Left ventricle myocardium inferior (tissue), 1 donor: ENCODE data around the gene RIOK1. TPM values are rescaled to one million over a fixed set of nuclear protein-coding genes. Genes with fewer than 3 reads are reported as not detected.

Experiments
- DNase-seq: peaks from one replicate; pipeline ENCODE4 v3.0.0-alpha.2; 2020
- H3K27ac ChIP-seq: fragments of 200-600 bp; replicated peaks from 2 replicates; pipeline ENCODE4 v1.8.0; 2021
- H3K27me3 ChIP-seq: fragments of 200-600 bp; 2 replicates; pipeline ENCODE4 v1.8.0; 2021; ENCODE audit warnings: low read depth
- H3K36me3 ChIP-seq: fragments of 200-600 bp; 2 replicates; pipeline ENCODE4 v1.8.0; 2021
- H3K4me1 ChIP-seq: fragments of 200-600 bp; 2 replicates; pipeline ENCODE4 v1.8.0; 2021
- H3K4me3 ChIP-seq: fragments of 200-600 bp; 2 replicates; pipeline ENCODE4 v1.8.0; 2021; ENCODE audit warnings: mild to moderate bottlenecking, moderate library complexity
- H3K9me3 ChIP-seq: fragments of 200-600 bp; replicated peaks from 2 replicates; pipeline ENCODE4 v1.8.0; 2021
- CTCF ChIP-seq: fragments of 200-600 bp; IDR thresholded peaks from 2 replicates; pipeline ENCODE4 v1.8.0; 2021; ENCODE audit warnings: antibody characterized with exemption, mild to moderate bottlenecking, borderline replicate concordance
- intact Hi-C: fragments of 100-400 bp; cut with micrococcal nuclease; formaldehyde crosslinking; loops from one replicate; pipeline ENCODE4 v1.11.0; 2022
- total RNA-seq: library from RNA; stranded (reverse); fragmentation: NEBNext Ultra II Directional; extraction: Animal tissue kit (Norgen Biotek cat#: 25700); gene quantifications from one replicate; pipeline ENCODE4 v1.2.1, GENCODE V29; 2021
- donor health status: DM: no; HTN: yes; CAD: no; lungs with severe emphysema.

RIOK1 gene
- total RNA-seq, 1 donor from 2014 or later = 11.5 TPM

- Histone ChIP-seq H3K27ac (no peak overlapping the region), H3K4me3 (no peak overlapping the region), H3K4me1 (no peaks in the 10 kb centered on the region), H3K9me3 (no peaks in the 10 kb centered on the region), H3K36me3 (peaks cover 30% of the 10 kb centered on the region), H3K27me3 (no peaks in the 10 kb centered on the region)
- DNase-seq = no peak
- TF ChIP-seq CTCF = no peak
- intact Hi-C loops = no loop called here
Measured at GRCh38 chr6:7421066-7421465, 31.5 kb downstream of the RIOK1 start.

GRCh38 chr6:7424058-7424457, 34.5 kb downstream of the RIOK1 start:
- Histone ChIP-seq H3K27me3 (no peaks in the 10 kb centered on the region), H3K4me1 (no peaks in the 10 kb centered on the region), H3K4me3 (no peak overlapping the region), H3K36me3 (peaks cover 4% of the 10 kb centered on the region), H3K9me3 (no peaks in the 10 kb centered on the region), H3K27ac (no peak overlapping the region)
- DNase-seq = no peak
- intact Hi-C loops = no loop called here
- no peak for TF ChIP-seq CTCF

GRCh38 chr6:7424967-7425807, 35.6 kb downstream of the RIOK1 start:
- H3K9me3 ChIP-seq = no peaks in the 10 kb centered on the region

GRCh38 chr6:7425808-7426190, 36.2 kb downstream of the RIOK1 start:
- intact Hi-C loops = no loop called here
- no peak for DNase-seq
- H3K4me3 ChIP-seq = no peak overlapping the region
- no peak for TF ChIP-seq CTCF
- H3K27ac ChIP-seq = peak overlapping the region; percentile 72
- no peaks in the 10 kb centered on the region for H3K36me3 ChIP-seq
- H3K27me3 ChIP-seq = no peaks in the 10 kb centered on the region
- no peaks in the 10 kb centered on the region for H3K4me1 ChIP-seq
- no peaks in the 10 kb centered on the region for H3K9me3 ChIP-seq

More at GRCh38 chr6:7424967-7425807, 35.6 kb downstream of the RIOK1 start:
- intact Hi-C loops = no loop called here
- H3K4me3 ChIP-seq = no peak overlapping the region
- H3K36me3 ChIP-seq = peaks cover 4% of the 10 kb centered on the region
- peak; percentile 62 for TF ChIP-seq CTCF
- peak overlapping the region; percentile 72 for H3K27ac ChIP-seq
- H3K27me3 ChIP-seq = no peaks in the 10 kb centered on the region
- no peaks in the 10 kb centered on the region for H3K4me1 ChIP-seq
- DNase-seq = peak; percentile 38

GRCh38 chr6:7426447-7427169, 37.0 kb downstream of the RIOK1 start:
- Histone ChIP-seq H3K4me3 (no peak overlapping the region), H3K27ac (no peak overlapping the region), H3K9me3 (no peaks in the 10 kb centered on the region), H3K36me3 (no peaks in the 10 kb centered on the region), H3K27me3 (no peaks in the 10 kb centered on the region), H3K4me1 (no peaks in the 10 kb centered on the region)
- TF ChIP-seq CTCF = no peak
- intact Hi-C loops = no loop called here
- no peak for DNase-seq
